Daoy (cell line): ENCODE measurements around the gene AK5. TPM values are rescaled to one million over a fixed set of nuclear protein-coding genes. Genes with fewer than 3 reads are reported as not detected.
A peak's percentile ranks its signal among the peaks of the same experiment; 100 is the strongest.

Experiments
- DNase-seq: peaks from one replicate; pipeline ENCODE4 v3.0.0-alpha.2; 2015; ENCODE audit warnings: low read depth
- total RNA-seq: library from RNA; depleted of rRNA; stranded (reverse); fragments of >200 nt; shearing (Covaris generic); gene quantifications from 2 replicates; pipeline ENCODE4 v1.2.3, GENCODE V29; 2014; rRNA removed

Gene AK5
- total RNA-seq, 1 experiment from 2014 or later = 38.6 TPM

DNA sequence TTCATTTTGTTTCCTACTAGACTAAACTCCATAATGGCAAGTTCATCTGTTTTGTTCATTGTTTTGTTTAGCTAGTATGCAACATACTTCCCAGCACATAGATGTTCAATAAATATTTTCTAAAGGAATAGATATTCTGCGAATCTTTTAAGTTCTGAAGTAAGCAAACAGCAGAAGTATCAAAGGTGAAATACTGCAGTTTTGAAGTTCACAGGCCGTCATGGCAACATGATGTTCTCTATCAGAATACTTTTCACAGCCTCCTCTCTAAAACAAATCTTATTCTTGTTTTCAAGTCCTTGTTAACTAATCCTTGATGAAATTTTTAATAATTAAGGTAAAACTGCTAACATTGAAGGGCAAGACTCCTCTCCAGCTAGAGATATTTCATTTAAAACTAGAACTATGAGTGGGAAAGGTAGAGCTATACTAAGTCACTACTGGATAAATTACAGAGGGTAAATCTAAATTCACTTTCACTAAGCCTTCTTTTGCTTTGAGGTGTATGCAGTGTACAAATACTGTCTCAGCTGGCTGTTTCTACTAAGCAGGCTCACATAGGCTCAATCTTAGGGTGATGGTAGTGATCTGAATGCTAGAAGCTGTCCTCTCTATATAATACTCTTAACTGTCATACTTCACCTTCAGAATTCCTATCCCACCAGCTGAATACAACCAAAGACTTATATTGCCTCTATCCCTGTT is 303.9 kb downstream of the AK5 start:
- DNase-seq = no peak

DNA sequence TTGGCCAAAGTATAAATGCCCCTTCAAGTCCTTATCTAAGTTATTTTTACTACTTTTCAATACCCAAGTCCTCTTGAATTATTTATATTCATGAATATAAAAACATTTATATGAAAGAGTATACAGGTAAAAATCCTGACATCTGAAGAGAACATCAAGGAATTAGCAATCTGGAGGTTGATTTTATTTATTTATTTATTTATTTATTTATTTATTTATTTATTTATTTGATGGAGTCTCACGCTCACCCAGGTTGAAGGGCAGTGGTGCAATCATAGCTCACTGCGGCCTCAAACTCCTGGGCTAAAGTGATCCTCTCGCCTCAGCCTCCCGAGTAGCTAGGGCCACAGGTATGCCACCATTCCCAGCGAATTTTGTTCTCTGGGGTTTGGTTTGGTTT is 307.4 kb downstream of the AK5 start:
- DNase-seq = no peak

DNA sequence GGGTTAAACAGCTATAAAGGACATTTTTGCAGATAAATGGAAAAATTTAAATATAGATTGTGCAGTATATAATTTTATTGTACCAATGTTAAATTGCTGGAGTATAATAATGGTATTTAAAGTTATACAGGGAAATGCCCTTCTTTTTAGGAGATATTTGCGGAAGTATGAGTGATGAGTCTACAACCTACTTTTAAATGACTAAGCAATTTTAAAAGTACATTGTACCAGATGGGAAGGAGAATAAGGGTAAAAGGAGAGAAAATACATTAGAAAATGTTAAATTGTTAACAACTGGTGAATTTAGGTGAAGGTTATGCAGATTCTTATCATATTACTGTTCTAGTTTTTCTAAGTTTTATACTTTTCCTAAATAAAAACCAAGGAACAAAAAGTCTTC is 308.8 kb downstream of the AK5 start:
- no peak for DNase-seq

DNA sequence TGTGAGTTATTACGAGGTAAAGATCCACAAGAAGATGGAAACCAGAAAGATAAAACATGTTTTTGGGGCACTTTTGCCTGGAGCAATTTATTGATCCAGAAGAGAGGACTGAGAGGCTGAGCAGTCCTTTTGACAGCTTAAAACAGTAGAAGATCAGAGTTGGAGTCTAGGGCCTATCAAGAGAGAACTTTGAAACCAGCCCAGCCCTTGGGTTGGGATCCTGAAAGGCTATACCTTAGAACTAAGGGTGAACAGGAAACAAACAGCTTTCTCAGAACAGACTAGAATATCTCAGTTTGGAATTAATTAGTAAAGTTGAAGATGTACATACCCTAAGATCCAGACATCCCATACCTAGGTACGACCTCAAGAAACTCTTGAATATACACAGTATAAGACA is 311.1 kb downstream of the AK5 start:
- no peak for DNase-seq

DNA sequence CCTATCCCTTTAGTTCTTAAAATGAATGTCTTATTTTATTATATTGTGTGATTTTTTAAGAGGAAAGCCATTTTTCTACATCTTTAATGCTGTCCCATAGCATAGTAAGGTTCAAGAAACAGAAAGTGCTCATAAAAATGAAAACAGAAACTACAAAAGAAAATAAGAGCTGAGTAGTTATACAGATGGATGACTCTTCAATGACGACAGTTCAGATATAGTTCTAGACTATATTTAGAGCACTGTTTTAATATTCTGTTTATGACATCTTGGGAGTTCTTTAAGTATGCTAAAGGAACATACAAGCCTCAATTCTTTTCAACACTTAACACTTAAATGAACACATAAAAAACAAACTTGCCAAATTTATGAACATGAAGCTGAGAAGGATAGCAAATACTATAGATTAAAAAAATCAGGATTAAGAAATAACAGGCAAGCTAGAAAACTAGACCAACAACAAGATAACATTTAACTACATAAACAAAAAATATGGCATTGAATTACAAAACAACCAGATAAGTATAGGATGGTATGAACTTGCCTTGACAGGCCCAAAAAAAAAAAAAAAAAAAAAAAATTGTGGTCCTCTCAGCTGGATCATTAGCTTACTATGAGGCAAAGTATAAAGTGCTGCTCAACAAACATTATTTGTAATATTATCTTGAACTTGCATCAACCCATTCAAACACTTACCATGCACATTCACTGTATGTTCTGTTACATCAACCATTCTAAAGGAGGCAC is 312.7 kb downstream of the AK5 start:
- no peak for DNase-seq

DNA sequence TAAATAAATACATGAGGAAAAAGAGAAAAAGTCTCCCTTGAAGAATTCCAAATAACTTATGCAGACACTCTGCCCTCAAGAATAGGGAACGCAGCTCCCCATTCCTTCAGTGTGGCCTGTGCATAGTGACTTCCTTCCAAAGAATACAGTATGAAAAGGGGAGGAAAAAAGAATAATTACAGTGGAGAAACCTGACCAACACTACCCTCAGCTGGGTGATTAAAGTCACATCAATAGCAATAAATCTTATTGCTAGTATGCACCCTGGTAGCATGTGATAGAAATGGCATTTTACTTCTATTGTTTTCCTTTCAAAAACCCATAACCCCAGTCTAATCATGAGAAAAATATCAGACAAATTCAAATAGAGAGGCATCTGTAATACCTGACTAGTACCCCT is 315.5 kb downstream of the AK5 start:
- no peak for DNase-seq

DNA sequence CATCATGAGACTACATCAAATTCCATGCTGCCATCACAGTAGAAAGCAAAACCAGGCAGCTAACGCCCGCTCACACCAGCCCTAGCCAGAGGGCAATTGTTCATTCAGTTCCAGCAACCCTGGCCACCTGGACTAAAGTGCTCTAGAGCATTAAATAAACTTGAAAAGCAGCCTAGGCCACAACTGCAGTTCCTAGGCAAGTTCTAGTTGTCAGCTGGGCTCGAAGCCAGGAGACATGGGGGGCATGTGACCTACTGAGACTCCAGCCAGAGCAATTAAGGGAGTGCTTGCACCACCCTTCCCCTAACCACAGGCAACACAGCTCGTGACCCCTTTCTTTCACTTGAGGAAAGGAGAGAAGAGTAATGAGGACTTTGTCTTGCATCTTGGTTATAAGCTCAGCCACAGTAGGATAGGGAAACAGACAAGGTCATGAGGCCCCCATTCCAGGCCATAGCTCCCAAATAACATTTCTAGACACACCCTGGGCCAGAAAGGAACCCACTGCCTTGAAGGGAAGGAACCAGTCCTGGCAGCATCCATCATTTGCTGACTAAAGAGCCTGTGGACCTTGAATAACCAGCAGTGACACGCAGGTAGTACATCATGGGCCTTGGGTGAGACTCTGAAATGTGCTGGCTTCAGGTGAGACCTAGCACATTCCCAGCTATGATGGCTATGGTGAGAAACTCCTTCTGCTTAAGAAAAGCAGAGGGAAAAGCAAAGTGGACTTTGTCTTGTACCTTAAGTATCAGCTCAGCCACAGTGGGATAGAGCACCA is 323.6 kb downstream of the AK5 start:
- peak; percentile 76 for DNase-seq

DNA sequence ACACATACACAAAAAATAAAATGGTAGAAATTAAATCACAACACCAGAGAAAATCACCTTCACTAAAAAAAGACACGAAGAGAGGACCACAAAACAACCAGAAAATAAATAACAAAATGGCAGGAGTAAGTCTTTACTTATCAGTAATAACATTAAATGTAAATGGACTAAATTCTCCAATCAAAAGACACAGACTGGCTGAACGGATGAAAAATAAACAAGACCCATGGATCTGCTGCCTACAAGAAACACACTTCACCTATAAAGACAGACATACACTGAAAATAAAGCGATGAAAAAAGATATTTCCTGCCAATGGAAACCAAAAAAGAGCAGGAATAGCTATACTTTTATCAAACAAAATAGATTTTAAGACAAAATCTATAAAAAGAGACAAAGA is 327.1 kb downstream of the AK5 start:
- no peak for DNase-seq

Other genes starting within 250 kb of the AK5 start
- gene PIGK, start 62.6 kb upstream of the AK5 start, total RNA-seq = 47.6 and 106 TPM in 2 replicates